Measurements from ENCODE around the gene PRPS1.
"Not testable (repeated sequence)": the region's sequence is repeated elsewhere in the genome, so short reads cannot be mapped to it uniquely, and the experiment has no call there.

The PRPS1 gene

GRCh38 chrX:107630031-107630689 is 1.9 kb downstream of the PRPS1 start:
- DNase-seq: no peak

DNA sequence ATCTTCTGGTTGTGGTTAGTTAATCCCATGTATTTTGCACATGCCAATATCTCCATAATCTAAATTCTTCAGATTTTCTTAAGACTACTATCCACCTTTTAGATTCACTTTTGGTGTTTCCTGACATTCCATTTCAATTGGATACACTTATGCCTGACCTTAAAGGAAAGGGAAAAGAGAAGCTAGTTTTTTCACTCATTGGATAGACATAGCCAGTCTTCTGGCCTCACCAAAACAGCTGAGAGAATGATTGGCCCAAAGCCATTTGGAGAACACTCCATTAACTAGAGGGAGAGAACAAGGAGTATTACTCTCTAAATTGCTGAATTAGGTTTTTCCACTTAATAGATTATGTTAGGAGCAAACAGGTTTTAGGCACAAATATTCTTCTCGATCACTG is 4.0 kb downstream of the PRPS1 start:
- DNase-seq: no peak

GRCh38 chrX:107646735-107647134 is 18.4 kb downstream of the PRPS1 start:
- DNase-seq: no peak

GRCh38 chrX:107648332-107648731 is 20.0 kb downstream of the PRPS1 start:
- no peak for DNase-seq

GRCh38 chrX:107654566-107654871 is 26.2 kb downstream of the PRPS1 start:
- DNase-seq: peak in 1 of 2 donors; percentile 2

DNA sequence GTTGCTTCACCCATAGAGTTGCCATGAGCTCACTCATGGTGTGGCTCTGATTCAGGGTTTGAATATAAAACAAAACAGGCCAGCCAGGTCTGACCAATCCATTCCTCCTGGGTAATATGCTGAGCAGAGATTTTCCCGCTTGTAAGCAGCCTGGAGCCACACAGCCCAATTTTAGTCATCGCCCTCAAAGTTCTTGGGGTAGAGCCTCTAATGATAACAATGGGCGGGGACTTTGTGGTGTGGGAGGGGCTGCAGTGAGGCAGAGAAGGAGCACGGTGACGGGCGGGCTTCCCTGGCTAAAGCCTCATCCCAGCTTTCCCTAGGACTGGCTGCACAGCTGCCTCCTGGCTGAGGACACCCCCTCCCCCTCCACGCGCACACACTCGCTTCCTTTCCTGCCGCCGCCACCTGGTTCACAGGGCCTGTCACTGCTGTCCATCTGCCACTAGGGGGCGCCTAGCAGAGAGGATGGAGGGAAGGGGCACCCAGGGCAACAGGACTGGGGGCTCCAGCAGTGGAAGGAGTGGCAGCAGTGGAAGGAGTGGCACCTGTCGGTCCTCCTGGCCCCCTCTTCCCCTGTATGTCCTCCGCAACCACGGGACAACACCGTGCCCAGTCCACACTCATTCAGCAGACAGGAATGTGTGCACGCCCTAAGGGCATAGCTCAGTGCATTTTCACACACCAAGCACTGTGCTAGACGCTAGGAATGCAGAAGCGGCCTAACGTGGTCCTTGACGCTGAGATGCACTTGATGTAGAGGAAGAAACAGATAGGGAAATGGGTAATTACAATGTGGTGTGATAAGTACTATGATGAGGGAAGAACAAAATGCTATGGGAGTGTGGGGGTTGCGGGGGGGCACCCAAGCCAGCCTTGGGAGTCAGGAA is 26.8 kb downstream of the PRPS1 start:
- peak; percentile 2 to 22 for DNase-seq

DNA sequence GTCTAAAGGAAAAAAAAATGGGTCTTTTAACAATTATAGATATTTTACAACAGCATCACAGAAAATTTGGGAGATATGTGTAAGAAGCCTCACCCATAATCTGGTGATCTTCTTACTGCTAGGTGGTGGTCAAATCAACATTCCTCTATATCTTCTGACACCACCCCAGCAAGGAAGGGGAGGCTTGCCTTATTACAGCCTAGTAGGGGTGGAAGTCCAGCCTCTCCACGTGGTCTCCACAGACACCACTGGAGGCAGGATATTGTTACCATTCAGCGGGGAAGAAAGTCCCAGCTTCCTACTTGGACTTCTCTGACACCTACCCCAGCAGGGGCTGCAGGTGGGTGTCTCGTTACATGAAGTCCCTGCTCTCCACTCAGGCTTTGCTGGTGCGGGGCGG is 28.7 kb downstream of the PRPS1 start:
- DNase-seq: no peak

DNA sequence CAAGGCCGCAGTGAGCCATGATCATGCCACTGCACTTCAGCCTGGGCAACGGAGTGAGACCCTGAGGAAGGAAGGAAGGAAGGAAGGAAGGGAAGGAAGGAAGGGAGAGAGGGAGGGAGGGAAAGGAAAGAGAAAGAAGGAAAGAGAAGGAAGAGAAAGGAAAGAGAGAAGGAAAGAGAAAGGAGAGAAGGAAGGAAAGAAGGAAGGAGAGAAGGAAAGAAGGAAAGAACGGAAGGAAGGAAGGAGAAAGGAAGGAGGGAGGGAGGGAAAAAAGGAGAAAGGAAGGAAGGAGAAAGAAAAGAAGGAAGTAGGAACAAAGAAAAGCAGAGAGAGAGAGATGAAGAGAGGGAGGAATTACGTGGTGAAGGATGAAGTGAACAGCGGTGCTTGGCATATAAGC is 30.4 kb downstream of the PRPS1 start:
- no peak for DNase-seq

GRCh38 chrX:107659286-107659685 is 31.0 kb downstream of the PRPS1 start:
- DNase-seq: no peak

- peak in 1 of 2 donors; percentile 45 for DNase-seq
Measured at GRCh38 chrX:107659768-107660167, 31.5 kb downstream of the PRPS1 start.

- no peak for DNase-seq
Measured at GRCh38 chrX:107662145-107662544, 33.8 kb downstream of the PRPS1 start.

DNA sequence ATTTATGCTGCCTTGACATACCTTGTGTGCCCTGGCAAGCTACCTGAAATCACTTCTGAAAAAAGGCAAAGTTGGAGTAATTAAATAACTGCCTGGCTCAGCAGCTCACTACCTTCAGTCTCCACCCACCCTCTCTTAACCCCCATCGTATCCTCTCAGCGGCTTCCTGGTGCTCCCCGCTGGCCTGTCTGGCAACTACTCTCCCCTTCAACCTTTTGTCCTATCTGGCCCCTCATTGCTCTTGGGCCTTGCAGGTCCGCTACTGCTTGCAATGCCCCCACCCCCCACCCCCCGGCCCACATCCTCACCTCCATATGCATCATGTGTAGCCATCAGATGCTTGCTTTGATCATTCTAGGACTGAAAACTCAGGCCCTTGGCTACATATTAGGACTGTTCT is 34.5 kb downstream of the PRPS1 start:
- peak in 1 of 2 donors; percentile 33 for DNase-seq

GRCh38 chrX:107666931-107667330 is 38.6 kb downstream of the PRPS1 start:
- no peak for DNase-seq

DNA sequence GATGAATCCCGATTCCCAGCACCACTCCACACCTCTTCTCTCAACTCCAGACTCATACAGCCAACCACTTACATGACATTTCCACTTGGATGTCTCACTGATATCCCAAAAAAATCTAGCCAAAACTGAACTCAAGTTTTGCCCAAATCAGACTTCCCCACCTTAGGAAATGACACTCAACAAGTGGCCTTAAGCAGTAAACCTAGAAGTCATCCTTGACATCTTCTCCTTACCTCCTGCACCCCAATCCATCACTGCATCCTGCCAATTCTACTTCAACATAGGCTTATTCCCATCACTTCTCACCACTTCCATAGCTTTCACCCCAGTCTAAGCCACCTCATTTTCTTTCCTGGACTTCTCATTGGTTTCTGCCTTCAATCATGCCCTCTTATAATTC is 39.1 kb downstream of the PRPS1 start:
- DNase-seq: no peak

GRCh38 chrX:107668710-107669109 is 40.4 kb downstream of the PRPS1 start:
- DNase-seq: not testable (repeated sequence)

DNA sequence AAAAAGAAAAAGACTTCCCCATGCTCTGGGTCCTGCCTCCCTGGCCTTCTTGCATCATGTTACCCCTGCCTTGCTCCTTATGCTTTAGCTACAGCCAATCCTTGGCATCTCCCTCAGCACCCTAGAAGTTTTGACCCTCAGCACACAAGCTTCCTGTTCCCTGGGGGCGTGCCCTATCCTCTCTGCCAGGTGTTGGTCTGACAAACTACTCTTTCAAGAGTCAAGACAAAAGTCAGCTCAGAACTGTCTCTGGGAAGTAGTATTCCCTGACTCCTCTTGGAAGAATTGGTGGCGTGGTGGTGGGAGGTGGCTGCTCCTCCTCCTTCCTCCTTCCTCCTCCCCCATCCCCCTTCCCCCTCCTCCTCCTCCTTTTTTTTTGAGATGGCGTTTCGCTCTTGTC is 41.0 kb downstream of the PRPS1 start:
- DNase-seq: no peak

- DNase-seq: no peak
Measured at GRCh38 chrX:107669885-107670628, 41.7 kb downstream of the PRPS1 start.

GRCh38 chrX:107671256-107671655 is 42.9 kb downstream of the PRPS1 start:
- DNase-seq: not testable (repeated sequence)

DNA sequence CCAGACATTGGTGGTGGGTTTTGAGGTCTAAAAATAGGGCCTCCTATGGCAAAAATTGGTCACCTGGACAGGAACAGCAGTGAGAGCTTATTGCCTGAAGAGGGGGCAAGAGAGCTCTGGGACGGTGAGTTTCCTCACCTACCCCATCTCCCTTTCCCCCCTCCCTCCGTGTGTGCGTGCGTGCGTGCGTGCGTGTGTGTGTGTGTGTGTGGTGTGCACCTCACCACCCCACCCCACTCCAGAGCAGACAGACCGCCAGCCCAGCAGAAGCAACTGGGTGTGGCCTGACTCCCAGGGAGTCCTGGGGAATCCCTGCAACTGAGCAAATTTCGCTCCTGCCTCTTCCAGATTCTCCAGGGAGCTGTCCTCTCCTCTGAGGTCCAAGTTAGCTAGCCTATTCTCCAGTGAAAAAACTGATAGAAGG is 44.7 kb downstream of the PRPS1 start:
- peak; percentile 2 to 30 for DNase-seq

DNA sequence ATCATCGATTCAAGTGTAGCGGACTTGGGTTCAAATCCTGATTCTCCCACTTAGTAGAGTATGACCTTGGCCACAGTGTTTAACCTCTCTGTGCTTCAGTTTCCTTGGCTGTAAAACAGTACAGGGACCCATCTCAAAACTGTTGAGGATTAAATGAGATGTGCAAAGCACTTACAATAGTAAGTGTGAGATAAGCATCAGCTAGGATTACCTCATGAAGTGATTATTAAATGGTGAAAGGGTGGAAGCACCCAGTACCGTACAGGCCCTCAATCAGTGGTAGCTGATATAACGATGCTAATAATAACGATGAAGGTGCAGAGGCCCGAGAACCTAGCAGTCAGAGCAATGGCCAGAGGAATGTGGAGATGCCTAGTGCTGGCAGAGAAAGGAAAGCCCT is 45.1 kb downstream of the PRPS1 start:
- no peak for DNase-seq

DNA sequence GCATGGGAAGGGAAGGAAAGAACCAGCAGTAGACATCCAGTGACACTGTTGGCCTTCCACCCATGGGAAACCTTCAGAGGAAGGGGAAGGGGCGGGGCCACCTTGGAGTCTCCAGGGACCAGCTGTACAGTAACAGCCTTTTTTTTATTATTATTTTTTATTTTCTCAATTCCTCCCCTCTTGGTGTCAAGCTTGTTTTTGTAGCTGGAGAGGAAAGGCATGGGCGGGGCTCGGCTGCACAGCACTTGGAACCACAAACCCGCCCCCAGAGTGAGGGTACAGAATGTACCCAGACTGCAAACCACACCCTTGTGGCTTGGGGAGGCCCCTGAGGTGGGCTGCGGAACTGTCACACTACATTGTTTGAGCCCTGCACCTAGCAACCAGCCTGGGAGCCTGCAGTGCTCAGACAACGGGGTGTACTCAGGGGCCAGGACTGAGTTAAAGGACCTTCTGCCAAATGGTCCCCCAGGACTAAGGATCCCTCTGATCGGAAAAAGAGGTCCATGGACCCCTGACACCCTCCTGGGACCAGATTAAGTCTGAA is 45.7 kb downstream of the PRPS1 start:
- DNase-seq: peak; percentile 57 to 81

- DNase-seq: peak; percentile 41 to 57
Measured at GRCh38 chrX:107674480-107675364, 46.4 kb downstream of the PRPS1 start.

DNA sequence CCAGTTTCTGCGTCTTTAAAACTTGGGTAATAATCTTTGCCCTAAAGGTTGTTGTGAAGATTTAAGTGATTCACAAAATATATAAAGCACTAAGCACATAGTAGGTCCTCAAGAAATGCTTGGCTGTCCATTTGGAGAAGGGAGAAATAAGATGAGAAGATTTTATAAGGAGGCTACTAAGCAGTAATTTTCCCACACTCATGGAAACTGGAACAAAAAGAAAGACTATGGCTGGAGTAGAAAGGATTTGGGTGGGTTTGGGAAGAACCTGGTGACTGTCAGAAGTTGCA is 47.0 kb downstream of the PRPS1 start:
- no peak for DNase-seq

Data from bone marrow (tissue), 2 donors.